ENCODE data around the gene FBXL16. TPM values are rescaled to one million over a fixed set of nuclear protein-coding genes. Genes with fewer than 3 reads are reported as not detected.

Gene FBXL16
- total RNA-seq, 1 donor from 2014 or later, result 0.53 TPM

GRCh38 chr16:711548-712320, 6.1 kb upstream of the FBXL16 start:
- peak; percentile 28 for DNase-seq (ENCODE audit: low read depth)
- no peak overlapping the region for H3K4me3 ChIP-seq (ENCODE audit: low read depth, low read length)
- no peaks in the 10 kb centered on the region for H3K36me3 ChIP-seq (ENCODE audit: control insufficient read depth, insufficient read depth, low read length)
- FAIRE-seq, result no peak
- H3K27me3 ChIP-seq (ENCODE audit: control insufficient read depth, insufficient read depth, low read length), result peaks cover 17% of the 10 kb centered on the region
- TF ChIP-seq CTCF (IDR thresholded peaks at IDR 0.05; ENCODE audit: insufficient read depth, low read length, severe bottlenecking), result peak; percentile 95

- Histone ChIP-seq H3K4me3 (ENCODE audit: low read depth, low read length) (no peak overlapping the region), H3K36me3 (ENCODE audit: control insufficient read depth, insufficient read depth, low read length) (no peaks in the 10 kb centered on the region), H3K27me3 (ENCODE audit: control insufficient read depth, insufficient read depth, low read length) (peaks cover 20% of the 10 kb centered on the region)
- no peak for TF ChIP-seq CTCF (IDR thresholded peaks at IDR 0.05; ENCODE audit: insufficient read depth, low read length, severe bottlenecking)
- no peak for DNase-seq (ENCODE audit: low read depth)
- no peak for FAIRE-seq
These were observed 5.5 kb upstream of the FBXL16 start for GRCh38 chr16:711084-711483.

GRCh38 chr16:710500-711075, 5.0 kb upstream of the FBXL16 start:
- H3K27me3 ChIP-seq (ENCODE audit: control insufficient read depth, insufficient read depth, low read length), result peaks cover 20% of the 10 kb centered on the region
- no peak for TF ChIP-seq CTCF (IDR thresholded peaks at IDR 0.05; ENCODE audit: insufficient read depth, low read length, severe bottlenecking)
- H3K36me3 ChIP-seq (ENCODE audit: control insufficient read depth, insufficient read depth, low read length), result no peaks in the 10 kb centered on the region
- no peak overlapping the region for H3K4me3 ChIP-seq (ENCODE audit: low read depth, low read length)
- DNase-seq (ENCODE audit: low read depth) (no peak), FAIRE-seq (no peak)

GRCh38 chr16:709566-710499, 4.2 kb upstream of the FBXL16 start:
- FAIRE-seq, result no peak
- peaks cover 20% of the 10 kb centered on the region for H3K27me3 ChIP-seq (ENCODE audit: control insufficient read depth, insufficient read depth, low read length)

GRCh38 chr16:708959-709358, 3.4 kb upstream of the FBXL16 start:
- no peaks in the 10 kb centered on the region for H3K36me3 ChIP-seq (ENCODE audit: control insufficient read depth, insufficient read depth, low read length)
- DNase-seq (ENCODE audit: low read depth), result no peak

More at GRCh38 chr16:709566-710499, 4.2 kb upstream of the FBXL16 start:
- peak; percentile 49 for DNase-seq (ENCODE audit: low read depth)
- Histone ChIP-seq H3K36me3 (ENCODE audit: control insufficient read depth, insufficient read depth, low read length) (no peaks in the 10 kb centered on the region), H3K4me3 (ENCODE audit: low read depth, low read length) (no peak overlapping the region)
- no peak for TF ChIP-seq CTCF (IDR thresholded peaks at IDR 0.05; ENCODE audit: insufficient read depth, low read length, severe bottlenecking)

More at GRCh38 chr16:708959-709358, 3.4 kb upstream of the FBXL16 start:
- no peak for TF ChIP-seq CTCF (IDR thresholded peaks at IDR 0.05; ENCODE audit: insufficient read depth, low read length, severe bottlenecking)
- peaks cover 27% of the 10 kb centered on the region for H3K27me3 ChIP-seq (ENCODE audit: control insufficient read depth, insufficient read depth, low read length)
- no peak for FAIRE-seq
- H3K4me3 ChIP-seq (ENCODE audit: low read depth, low read length), result no peak overlapping the region

Measured in bronchial epithelial cell (primary cell).